Calu3 (cell line): ENCODE measurements around the gene PSTPIP2. TPM values are rescaled to one million over a fixed set of nuclear protein-coding genes. Genes with fewer than 3 reads are reported as not detected.

Source experiments
- BruUV-seq: library from RNA; stranded (reverse); fragments of 400-500 nt; replicated peaks from 2 replicates; lab custom pipeline; 2021; lab: Mats Ljungman, UMichigan
- CTCF ChIA-PET: fragments of 300-600 bp; sonication (Branson Sonifier 250); formaldehyde crosslinking; loops from one replicate; lab custom pipeline; 2022; ENCODE audit warnings: antibody characterized with exemption; lab: Charles Lee
- DNase-seq: peaks from one replicate; pipeline ENCODE4 v3.0.0; 2022
- H3K27ac Mint-ChIP-seq: one replicate; pipeline ENCODE4 v1.8.0; 2022; ENCODE audit warnings: mixed read lengths; ENCODE audit not compliant: unreplicated experiment
- H3K27me3 Mint-ChIP-seq: one replicate; pipeline ENCODE4 v1.8.0; 2022; ENCODE audit warnings: mixed read lengths; ENCODE audit not compliant: unreplicated experiment
- H3K36me3 Mint-ChIP-seq: one replicate; pipeline ENCODE4 v1.8.0; 2022; ENCODE audit warnings: mild to moderate bottlenecking, moderate library complexity, mixed read lengths; ENCODE audit not compliant: insufficient read depth, unreplicated experiment
- H3K4me1 Mint-ChIP-seq: one replicate; pipeline ENCODE4 v1.8.0; 2022; ENCODE audit warnings: mild to moderate bottlenecking, low read depth, mixed read lengths; ENCODE audit not compliant: unreplicated experiment
- H3K4me3 Mint-ChIP-seq: one replicate; pipeline ENCODE4 v1.8.0; 2022; ENCODE audit warnings: mild to moderate bottlenecking, low read depth, moderate library complexity, mixed read lengths; ENCODE audit not compliant: unreplicated experiment
- H3K9me3 Mint-ChIP-seq: one replicate; pipeline ENCODE4 v1.8.0; 2022; ENCODE audit warnings: low read depth, mixed read lengths; ENCODE audit not compliant: unreplicated experiment
- intact Hi-C: fragments of 100-400 bp; cut with micrococcal nuclease; formaldehyde crosslinking; loops from one replicate; pipeline ENCODE4 v1.10.0; 2022; ENCODE audit not compliant: unreplicated experiment
- total RNA-seq: library from RNA; stranded (reverse); gene quantifications from 2 replicates; pipeline ENCODE4 v1.2.3, GENCODE V29; 2022
- TF ChIP-seq, protein P1 (sequence below): fragments of 200-600 bp; IDR thresholded peaks from one replicate; pipeline ENCODE4 v1.8.0; 2022; ENCODE audit warnings: antibody characterized with exemption; ENCODE audit not compliant: unreplicated experiment

Gene PSTPIP2
- total RNA-seq, 1 experiment from 2014 or later = 2.6 TPM

GRCh38 chr18:45958730-45959129 lies 113.3 kb downstream of the PSTPIP2 start:
- intact Hi-C loops = no loop called here
- Mint-ChIP-seq H3K4me1 (peaks cover 40% of the 10 kb centered on the region), H3K9me3 (no peaks in the 10 kb centered on the region), H3K27me3 (no peaks in the 10 kb centered on the region), H3K36me3 (peaks cover 3% of the 10 kb centered on the region), H3K27ac (no peak overlapping the region), H3K4me3 (no peak overlapping the region)
- no TSS peak for BruUV-seq
- CTCF ChIA-PET = no interaction called here
- TF ChIP-seq, protein P1, sequence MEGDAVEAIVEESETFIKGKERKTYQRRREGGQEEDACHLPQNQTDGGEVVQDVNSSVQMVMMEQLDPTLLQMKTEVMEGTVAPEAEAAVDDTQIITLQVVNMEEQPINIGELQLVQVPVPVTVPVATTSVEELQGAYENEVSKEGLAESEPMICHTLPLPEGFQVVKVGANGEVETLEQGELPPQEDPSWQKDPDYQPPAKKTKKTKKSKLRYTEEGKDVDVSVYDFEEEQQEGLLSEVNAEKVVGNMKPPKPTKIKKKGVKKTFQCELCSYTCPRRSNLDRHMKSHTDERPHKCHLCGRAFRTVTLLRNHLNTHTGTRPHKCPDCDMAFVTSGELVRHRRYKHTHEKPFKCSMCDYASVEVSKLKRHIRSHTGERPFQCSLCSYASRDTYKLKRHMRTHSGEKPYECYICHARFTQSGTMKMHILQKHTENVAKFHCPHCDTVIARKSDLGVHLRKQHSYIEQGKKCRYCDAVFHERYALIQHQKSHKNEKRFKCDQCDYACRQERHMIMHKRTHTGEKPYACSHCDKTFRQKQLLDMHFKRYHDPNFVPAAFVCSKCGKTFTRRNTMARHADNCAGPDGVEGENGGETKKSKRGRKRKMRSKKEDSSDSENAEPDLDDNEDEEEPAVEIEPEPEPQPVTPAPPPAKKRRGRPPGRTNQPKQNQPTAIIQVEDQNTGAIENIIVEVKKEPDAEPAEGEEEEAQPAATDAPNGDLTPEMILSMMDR = no peak
- DNase-seq = no peak

DNA sequence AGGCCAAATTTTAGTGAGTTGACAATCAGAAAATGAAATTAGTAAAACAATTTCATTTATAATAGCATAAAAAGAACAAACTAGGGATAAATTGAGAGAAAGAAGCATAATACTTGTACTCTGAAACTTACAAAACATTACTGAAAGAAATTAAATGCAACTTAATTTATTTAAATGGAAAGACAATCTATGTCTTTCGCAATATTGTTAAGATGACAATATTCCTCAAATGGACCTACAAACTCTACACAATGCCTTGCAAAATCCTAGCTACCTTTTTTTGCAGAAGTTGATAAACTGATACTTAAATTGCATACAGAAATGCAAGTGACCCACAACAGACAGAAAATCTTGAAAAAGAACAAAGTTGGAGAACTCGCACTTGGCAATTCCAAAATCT lies 114.0 kb downstream of the PSTPIP2 start:
- Mint-ChIP-seq H3K4me1 (peaks cover 33% of the 10 kb centered on the region), H3K4me3 (no peak overlapping the region), H3K36me3 (peaks cover 4% of the 10 kb centered on the region), H3K9me3 (no peaks in the 10 kb centered on the region), H3K27me3 (no peaks in the 10 kb centered on the region), H3K27ac (no peak overlapping the region)
- no TSS peak for BruUV-seq
- intact Hi-C loops = no loop called here
- CTCF ChIA-PET = no interaction called here
- no peak for DNase-seq
- TF ChIP-seq, protein P1 = no peak

DNA sequence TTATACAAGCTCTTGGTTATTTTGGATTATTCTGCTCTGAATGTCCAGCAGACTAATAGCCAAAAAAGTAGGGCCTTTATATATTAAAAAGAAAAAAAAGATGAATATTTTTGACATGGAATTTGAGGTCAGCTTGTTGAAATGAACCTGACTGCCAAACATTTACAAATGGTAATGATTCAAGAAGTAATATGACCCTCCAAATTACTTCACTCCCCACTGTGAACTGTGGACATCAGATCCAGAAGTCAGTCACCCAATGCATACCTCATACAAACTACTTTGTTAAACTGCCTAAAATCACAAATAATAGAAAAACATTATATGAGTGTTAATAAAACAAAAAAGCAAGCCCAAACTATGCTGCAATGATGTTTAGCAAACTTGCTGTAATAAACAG lies 115.0 kb downstream of the PSTPIP2 start:
- Mint-ChIP-seq H3K36me3 (peaks cover 10% of the 10 kb centered on the region), H3K9me3 (no peaks in the 10 kb centered on the region), H3K27ac (no peak overlapping the region), H3K4me1 (peaks cover 26% of the 10 kb centered on the region), H3K4me3 (no peak overlapping the region), H3K27me3 (no peaks in the 10 kb centered on the region)
- no TSS peak for BruUV-seq
- TF ChIP-seq, protein P1 = no peak
- no peak for DNase-seq
- CTCF ChIA-PET = no interaction called here
- intact Hi-C loops = no loop called here

- no TSS peak for BruUV-seq
- DNase-seq = no peak
- CTCF ChIA-PET = no interaction called here
- TF ChIP-seq, protein P1 = no peak
- H3K4me1 Mint-ChIP-seq = peaks cover 17% of the 10 kb centered on the region
- peaks cover 27% of the 10 kb centered on the region for H3K36me3 Mint-ChIP-seq
- no peaks in the 10 kb centered on the region for H3K9me3 Mint-ChIP-seq
- no peak overlapping the region for H3K4me3 Mint-ChIP-seq
- H3K27ac Mint-ChIP-seq = no peak overlapping the region
- H3K27me3 Mint-ChIP-seq = no peaks in the 10 kb centered on the region
- intact Hi-C loops = no loop called here
These were observed 117.8 kb downstream of the PSTPIP2 start for GRCh38 chr18:45954070-45954934.
